Breast epithelium (tissue), 3 donors: ENCODE data around the gene KMT2A.

Source experiments
- CTCF ChIP-seq, 3 donors: fragments of 450-650 bp; IDR thresholded peaks; one replicate each; pipeline ENCODE4 v1.5.1; 2016 to 2017; ENCODE audit warnings: antibody characterized with exemption in 3 of 3, mild to moderate bottlenecking in 3 of 3, moderate library complexity in 3 of 3
- POLR2A ChIP-seq: fragments of 450-650 bp; IDR thresholded peaks from one replicate; pipeline ENCODE4 v1.6.1; 2016; ENCODE audit warnings: antibody characterized with exemption, mild to moderate bottlenecking, moderate library complexity

- no peak for TF ChIP-seq CTCF (IDR thresholded peaks at IDR 0.05)
- TF ChIP-seq POLR2A, result peak; percentile 25
These were observed 94.6 kb downstream of the KMT2A start, which contains the start of gene TMEM25 for GRCh38 chr11:118530683-118531596.
